HUES64 (cell line): ENCODE data around the gene SHROOM4.

ENCODE experiments used
- H3K27ac ChIP-seq: 2 replicates; pipeline ENCODE4 v1.7.0; 2013; ENCODE audit warnings: low read depth, low read length, inconsistent platforms
- H3K27me3 ChIP-seq: 2 replicates; pipeline ENCODE4 v1.6.1; 2013; ENCODE audit warnings: mild to moderate bottlenecking, low read length; ENCODE audit not compliant: insufficient read depth
- H3K36me3 ChIP-seq: 2 replicates; pipeline ENCODE4 v1.6.1; 2013; ENCODE audit warnings: mild to moderate bottlenecking, low read length; ENCODE audit not compliant: insufficient read depth
- H3K4me1 ChIP-seq: 2 replicates; pipeline ENCODE4 v1.6.1; 2013; ENCODE audit warnings: mild to moderate bottlenecking, low read length, moderate library complexity; ENCODE audit not compliant: insufficient read depth
- H3K4me3 ChIP-seq: 2 replicates; pipeline ENCODE4 v1.5.1; 2013; ENCODE audit warnings: mild to moderate bottlenecking, low read length, moderate library complexity
- H3K9ac ChIP-seq: 2 replicates; pipeline ENCODE4 v1.6.1; 2013; ENCODE audit warnings: mild to moderate bottlenecking, low read depth, low read length
- H3K9me3 ChIP-seq: 2 replicates; pipeline ENCODE4 v1.6.1; 2013; ENCODE audit warnings: low read depth, low read length; ENCODE audit not compliant: insufficient read depth
- WGBS: fragments of 150-250, 120-280 bp; methylation state at CpG from one replicate; pipeline ENCODE4 v1.1.7; 2013; ENCODE audit warnings: missing lambda C conversion rate; 5-methylcytosine and 5-hydroxymethylcytosine counted together

SHROOM4 gene

DNA sequence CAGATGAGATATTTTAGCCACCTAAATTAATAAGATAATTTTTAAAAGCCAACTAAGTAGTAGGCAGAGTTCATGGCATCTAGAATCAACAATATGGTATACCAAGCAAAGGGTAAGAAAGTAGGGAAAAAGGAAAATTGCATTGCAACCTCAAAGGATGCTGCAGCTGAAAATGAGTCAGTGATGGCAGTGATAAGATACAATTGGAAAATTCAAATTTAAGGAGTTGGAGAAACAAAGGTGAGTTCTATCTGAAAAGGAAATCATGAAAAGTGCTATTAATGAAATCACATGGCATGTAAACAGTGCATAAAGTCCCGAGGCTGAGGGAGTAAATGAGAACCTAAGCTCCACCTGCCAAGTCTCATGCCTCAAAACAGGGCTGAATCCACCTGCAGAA, 33.9 kb downstream of the SHROOM4 start:
- Histone ChIP-seq H3K4me1 (no peaks in the 10 kb centered on the region), H3K9me3 (no peaks in the 10 kb centered on the region), H3K27me3 (no peaks in the 10 kb centered on the region), H3K4me3 (no peak overlapping the region), H3K27ac (no peak overlapping the region), H3K9ac (no peak overlapping the region), H3K36me3 (no peaks in the 10 kb centered on the region)
- 93% methylated on average over 1 of the region's 1 CpG for WGBS

DNA sequence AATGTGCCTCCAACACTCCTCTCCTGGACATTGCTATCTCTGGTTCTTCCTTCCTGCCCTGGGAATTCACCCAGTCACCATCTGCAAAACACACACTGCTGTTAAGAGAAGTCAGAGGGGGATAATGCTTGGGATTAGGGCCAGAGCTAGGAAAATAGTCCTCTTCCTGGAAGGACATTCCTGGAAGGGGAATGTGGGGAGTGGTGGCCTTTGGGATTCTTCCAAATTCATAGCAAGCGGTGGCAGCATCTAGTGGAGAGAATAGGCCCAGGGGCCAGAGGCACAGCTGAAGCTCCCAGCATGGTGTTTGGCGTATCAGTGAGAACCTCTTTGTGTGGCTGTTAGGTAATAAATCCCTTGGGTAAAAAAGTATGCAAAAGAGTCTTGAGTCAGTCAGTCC, 34.3 kb downstream of the SHROOM4 start:
- Histone ChIP-seq H3K9me3 (no peaks in the 10 kb centered on the region), H3K27me3 (no peaks in the 10 kb centered on the region), H3K4me1 (no peaks in the 10 kb centered on the region), H3K36me3 (no peaks in the 10 kb centered on the region), H3K9ac (no peak overlapping the region), H3K27ac (no peak overlapping the region), H3K4me3 (no peak overlapping the region)
- 77% methylated on average over 2 of the region's 2 CpGs for WGBS

DNA sequence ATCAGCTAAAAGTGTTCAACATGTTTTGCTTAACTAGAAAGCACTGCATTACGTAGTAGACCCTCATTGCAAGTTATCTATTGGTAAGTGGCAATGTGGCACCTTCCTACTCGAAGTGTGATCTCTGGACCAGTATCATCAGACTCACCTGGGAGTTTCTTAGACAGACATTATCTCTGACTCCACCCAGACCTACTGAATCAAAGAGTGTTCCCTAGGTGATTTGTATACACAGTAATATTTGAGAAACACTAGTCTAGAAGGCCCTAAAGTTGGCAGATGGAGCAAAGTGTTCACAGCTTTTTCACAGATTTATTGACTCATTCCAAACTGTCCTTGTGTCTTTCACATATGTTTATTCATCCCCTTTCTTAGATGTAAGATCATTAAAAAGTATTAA, 35.7 kb downstream of the SHROOM4 start:
- WGBS: 95% methylated on average over 2 of the region's 2 CpGs
- Histone ChIP-seq H3K9ac (no peak overlapping the region), H3K9me3 (no peaks in the 10 kb centered on the region), H3K36me3 (no peaks in the 10 kb centered on the region), H3K27ac (no peak overlapping the region), H3K4me1 (no peaks in the 10 kb centered on the region), H3K27me3 (no peaks in the 10 kb centered on the region), H3K4me3 (no peak overlapping the region)

DNA sequence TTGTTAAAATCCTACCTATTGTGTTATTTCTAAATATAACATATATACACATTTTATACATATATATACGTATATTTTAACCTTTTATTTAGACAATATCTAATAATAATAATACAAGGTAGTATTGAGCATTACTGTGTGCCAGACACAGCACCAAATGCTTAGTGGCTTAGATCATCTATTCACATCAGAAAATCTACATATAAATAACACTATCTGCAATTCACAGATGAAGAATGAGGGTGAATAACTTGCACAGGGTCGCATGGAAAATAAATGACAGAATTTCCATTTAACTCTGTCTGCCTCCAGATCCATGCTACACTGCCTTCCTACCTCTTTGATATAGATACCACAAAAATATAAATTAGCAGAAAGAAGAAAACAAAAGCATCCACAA, 37.7 kb downstream of the SHROOM4 start:
- no peaks in the 10 kb centered on the region for H3K36me3 ChIP-seq
- no peaks in the 10 kb centered on the region for H3K27me3 ChIP-seq
- H3K4me1 ChIP-seq: no peaks in the 10 kb centered on the region
- H3K27ac ChIP-seq: no peak overlapping the region
- H3K4me3 ChIP-seq: no peak overlapping the region
- 89% methylated on average over 1 of the region's 2 CpGs for WGBS
- H3K9ac ChIP-seq: no peak overlapping the region
- H3K9me3 ChIP-seq: no peaks in the 10 kb centered on the region

DNA sequence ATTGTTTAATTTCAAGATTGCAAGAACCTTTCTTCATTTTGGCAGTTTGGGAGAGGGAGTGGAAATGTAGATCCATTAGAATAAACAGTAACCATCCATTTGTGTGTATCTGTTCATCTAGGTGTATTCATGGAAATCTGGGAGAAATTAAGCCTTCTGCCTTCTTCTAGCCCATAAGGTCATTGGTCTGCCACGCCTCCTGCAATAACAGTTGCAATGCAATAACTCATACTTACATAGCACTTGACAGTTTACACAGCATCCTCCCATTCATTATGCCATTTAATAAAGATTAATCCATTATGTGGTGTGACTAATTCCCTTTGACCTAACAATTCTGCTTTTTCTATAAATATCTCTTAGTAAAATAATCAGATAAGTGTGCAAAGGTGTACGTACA, 42.6 kb downstream of the SHROOM4 start:
- no peaks in the 10 kb centered on the region for H3K27me3 ChIP-seq
- H3K4me3 ChIP-seq: no peak overlapping the region
- no peak overlapping the region for H3K9ac ChIP-seq
- H3K36me3 ChIP-seq: no peaks in the 10 kb centered on the region
- H3K4me1 ChIP-seq: peaks cover 3% of the 10 kb centered on the region; the same call in 1 of the 2 replicates
- H3K9me3 ChIP-seq: no peaks in the 10 kb centered on the region
- 100% methylated on average over 1 of the region's 2 CpGs for WGBS
- no peak overlapping the region for H3K27ac ChIP-seq

DNA sequence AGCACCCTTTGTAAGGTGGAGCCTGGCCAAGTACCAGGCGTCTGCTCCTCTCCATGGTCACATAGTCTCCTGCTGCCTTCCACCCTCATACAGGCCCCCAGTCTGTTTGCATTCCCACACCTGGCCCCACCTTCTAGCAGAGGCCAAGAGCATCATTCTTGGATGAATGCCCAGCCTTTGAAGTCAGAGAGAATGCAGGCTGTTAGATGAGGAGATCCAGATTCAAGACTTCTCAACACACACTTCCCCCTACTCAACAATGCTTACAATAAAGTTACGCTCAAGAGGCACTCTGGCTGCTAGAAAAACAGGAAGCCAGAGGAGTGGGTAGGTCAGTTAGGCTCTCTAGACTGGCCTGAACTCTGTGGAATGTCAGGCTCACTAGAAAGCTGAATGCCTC, 43.3 kb downstream of the SHROOM4 start:
- H3K27me3 ChIP-seq: no peaks in the 10 kb centered on the region
- no peaks in the 10 kb centered on the region for H3K9me3 ChIP-seq
- H3K4me1 ChIP-seq: peaks cover 3% of the 10 kb centered on the region; the same call in 1 of the 2 replicates
- WGBS: 85% methylated on average over 2 of the region's 2 CpGs
- H3K4me3 ChIP-seq: no peak overlapping the region
- H3K36me3 ChIP-seq: no peaks in the 10 kb centered on the region
- H3K9ac ChIP-seq: no peak overlapping the region
- H3K27ac ChIP-seq: no peak overlapping the region

DNA sequence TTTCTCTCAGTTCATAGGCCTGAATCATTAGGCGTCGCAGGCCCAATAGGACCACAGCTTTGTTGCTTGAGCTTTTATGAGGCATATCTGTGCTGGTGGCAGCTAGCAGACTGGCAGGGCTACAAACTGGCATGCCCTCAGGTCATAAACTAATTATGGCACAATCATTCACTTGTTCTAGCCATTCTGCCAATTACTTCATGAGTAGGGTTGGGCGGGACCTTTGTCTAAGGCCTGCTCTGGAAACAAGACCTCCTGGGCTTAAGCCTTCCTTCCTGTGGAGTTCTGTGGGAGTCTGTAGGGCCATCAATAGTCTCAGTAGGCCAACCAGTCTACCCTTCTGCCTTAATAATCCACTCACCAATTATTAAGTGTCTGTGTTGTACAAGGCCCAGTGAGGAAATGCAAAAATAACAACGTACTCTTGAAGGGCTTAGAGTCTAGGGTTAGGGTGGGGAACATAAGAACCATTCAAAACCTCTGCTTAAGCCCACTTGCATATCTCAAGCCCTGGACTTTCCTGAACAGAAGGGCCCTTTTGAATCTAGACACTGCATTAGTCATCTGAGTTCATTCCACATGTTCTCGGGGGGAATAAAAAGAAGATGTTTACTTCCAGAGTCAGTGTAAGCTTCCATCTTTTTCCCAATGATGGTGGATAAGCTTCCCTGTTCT, 44.5 kb downstream of the SHROOM4 start:
- WGBS: 98% methylated on average over 5 of the region's 5 CpGs
- H3K4me3 ChIP-seq: no peak overlapping the region
- H3K36me3 ChIP-seq: no peaks in the 10 kb centered on the region

DNA sequence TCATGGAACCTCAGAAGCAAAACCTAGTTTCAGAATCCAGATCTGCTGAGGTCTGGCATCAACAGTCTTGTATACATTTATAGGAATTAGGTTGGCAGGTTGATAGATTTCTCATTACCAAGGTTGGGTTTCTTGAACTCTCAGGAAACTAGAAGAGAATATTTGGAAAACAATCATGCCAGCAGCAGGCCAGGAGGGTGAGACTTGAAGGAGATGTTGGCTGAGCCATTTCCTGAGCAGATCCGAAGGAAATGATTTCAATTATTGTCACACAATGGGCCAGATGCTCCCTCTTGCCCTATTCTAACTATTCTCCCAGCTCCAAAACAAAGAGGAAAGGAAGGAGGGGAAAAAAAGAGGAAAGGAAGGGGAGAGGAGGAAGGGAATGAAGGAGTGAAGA, 45.2 kb downstream of the SHROOM4 start:
- Histone ChIP-seq H3K27me3 (no peaks in the 10 kb centered on the region), H3K4me1 (peaks cover 3% of the 10 kb centered on the region; the same call in 1 of the 2 replicates), H3K9me3 (no peaks in the 10 kb centered on the region), H3K36me3 (no peaks in the 10 kb centered on the region), H3K4me3 (no peak overlapping the region), H3K9ac (no peak overlapping the region), H3K27ac (no peak overlapping the region)
- no CpG with 5 or more reads among the region's 1 CpG for WGBS

More for the DNA sequence above, 44.5 kb downstream of the SHROOM4 start:
- no peak overlapping the region for H3K27ac ChIP-seq
- no peaks in the 10 kb centered on the region for H3K9me3 ChIP-seq
- no peaks in the 10 kb centered on the region for H3K27me3 ChIP-seq
- peaks cover 3% of the 10 kb centered on the region; the same call in 1 of the 2 replicates for H3K4me1 ChIP-seq
- H3K9ac ChIP-seq: no peak overlapping the region

DNA sequence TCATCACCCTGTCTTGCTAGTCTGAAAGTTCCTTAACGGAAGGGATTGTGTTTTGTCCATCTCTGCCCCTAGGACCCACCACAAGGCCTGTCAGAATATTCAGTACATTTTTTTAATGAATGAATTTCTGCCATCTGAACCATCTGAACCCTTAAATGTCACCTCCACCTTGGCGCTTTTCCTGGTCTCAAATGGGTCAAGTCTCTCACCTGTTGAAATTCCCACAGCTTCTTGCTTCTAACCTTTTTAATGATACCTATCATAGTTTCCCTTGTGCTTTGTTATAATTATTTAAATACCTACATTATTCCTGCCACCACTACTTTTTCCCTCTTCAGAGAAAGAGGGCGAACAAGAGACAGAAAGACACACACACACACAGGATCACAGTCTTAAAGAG, 48.0 kb downstream of the SHROOM4 start:
- Histone ChIP-seq H3K9ac (no peak overlapping the region), H3K27ac (no peak overlapping the region), H3K9me3 (no peaks in the 10 kb centered on the region), H3K4me1 (peaks cover 3% of the 10 kb centered on the region; the same call in 1 of the 2 replicates), H3K27me3 (no peaks in the 10 kb centered on the region), H3K4me3 (no peak overlapping the region), H3K36me3 (no peaks in the 10 kb centered on the region)
- WGBS: 90% methylated on average over 3 of the region's 3 CpGs

DNA sequence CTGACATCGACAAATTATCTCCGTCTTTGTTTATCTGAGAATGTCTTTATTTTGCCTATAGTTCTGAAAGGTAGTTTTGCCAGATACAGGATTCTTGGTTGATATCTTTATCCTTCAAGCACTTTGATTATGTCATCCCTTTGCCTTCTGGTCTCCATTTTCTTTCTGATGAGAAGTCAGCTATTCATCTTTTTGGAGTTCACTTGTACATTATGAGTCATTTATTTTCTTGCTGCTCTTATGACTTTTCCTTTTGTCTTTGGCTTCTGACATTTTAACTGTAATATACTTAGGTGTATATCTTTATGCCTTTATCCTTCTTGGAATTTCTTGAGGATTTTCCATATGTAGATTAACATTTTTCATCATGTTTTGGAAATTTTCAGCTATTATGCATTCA, 51.4 kb downstream of the SHROOM4 start:
- 92% methylated on average over 2 of the region's 2 CpGs for WGBS
- no peak overlapping the region for H3K4me3 ChIP-seq
- no peaks in the 10 kb centered on the region for H3K36me3 ChIP-seq
- H3K9ac ChIP-seq: no peak overlapping the region
- no peaks in the 10 kb centered on the region for H3K27me3 ChIP-seq
- H3K4me1 ChIP-seq: no peaks in the 10 kb centered on the region
- H3K9me3 ChIP-seq: no peaks in the 10 kb centered on the region
- H3K27ac ChIP-seq: no peak overlapping the region

DNA sequence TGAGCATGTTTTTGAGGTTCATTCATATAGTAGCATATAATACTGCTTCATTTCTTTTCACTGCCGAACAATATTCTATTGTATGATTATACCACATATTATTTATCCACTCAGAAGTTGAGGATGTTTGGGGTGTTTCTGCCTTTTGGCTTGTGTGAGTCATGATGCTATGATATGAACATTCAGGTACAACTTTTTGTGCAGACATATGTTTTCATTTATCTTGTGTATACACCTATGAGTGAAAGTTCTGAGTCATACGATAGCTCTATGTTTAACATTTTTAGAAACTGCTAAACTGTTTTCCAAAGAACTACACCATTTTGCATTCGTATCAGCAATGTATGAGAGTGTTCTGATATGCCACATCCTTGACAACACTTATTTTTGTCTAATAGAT, 57.7 kb downstream of the SHROOM4 start:
- H3K27me3 ChIP-seq: no peaks in the 10 kb centered on the region
- H3K9me3 ChIP-seq: no peaks in the 10 kb centered on the region
- no peaks in the 10 kb centered on the region for H3K36me3 ChIP-seq
- WGBS: no CpG with 5 or more reads among the region's 3 CpGs
- no peak overlapping the region for H3K27ac ChIP-seq
- no peaks in the 10 kb centered on the region for H3K4me1 ChIP-seq
- no peak overlapping the region for H3K9ac ChIP-seq
- no peak overlapping the region for H3K4me3 ChIP-seq

DNA sequence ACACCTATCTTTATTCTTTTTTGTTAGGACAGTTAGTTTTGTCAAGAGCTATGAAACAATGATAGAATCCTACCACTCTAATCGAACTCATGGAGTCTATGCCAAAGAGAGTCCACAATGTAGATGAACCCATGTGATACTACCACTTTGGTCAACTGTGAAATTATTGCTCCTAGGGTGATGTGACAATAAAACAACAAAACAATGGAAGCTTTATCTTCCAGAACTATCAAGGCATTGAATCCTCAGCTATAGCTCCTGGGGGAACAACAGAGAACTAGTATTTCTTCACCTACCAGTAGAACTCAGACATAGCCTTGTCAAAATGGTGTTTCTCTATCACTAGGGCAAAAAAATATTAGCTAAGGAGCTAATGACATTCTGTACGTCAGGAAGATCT, 62.9 kb downstream of the SHROOM4 start:
- H3K9me3 ChIP-seq: no peaks in the 10 kb centered on the region
- H3K9ac ChIP-seq: no peak overlapping the region
- H3K27ac ChIP-seq: no peak overlapping the region
- no peaks in the 10 kb centered on the region for H3K4me1 ChIP-seq
- no peak overlapping the region for H3K4me3 ChIP-seq
- no peaks in the 10 kb centered on the region for H3K36me3 ChIP-seq
- H3K27me3 ChIP-seq: no peaks in the 10 kb centered on the region
- 77% methylated on average over 1 of the region's 2 CpGs for WGBS
